Measurements from ENCODE around the gene ARHGEF4.

The ARHGEF4 gene

DNA sequence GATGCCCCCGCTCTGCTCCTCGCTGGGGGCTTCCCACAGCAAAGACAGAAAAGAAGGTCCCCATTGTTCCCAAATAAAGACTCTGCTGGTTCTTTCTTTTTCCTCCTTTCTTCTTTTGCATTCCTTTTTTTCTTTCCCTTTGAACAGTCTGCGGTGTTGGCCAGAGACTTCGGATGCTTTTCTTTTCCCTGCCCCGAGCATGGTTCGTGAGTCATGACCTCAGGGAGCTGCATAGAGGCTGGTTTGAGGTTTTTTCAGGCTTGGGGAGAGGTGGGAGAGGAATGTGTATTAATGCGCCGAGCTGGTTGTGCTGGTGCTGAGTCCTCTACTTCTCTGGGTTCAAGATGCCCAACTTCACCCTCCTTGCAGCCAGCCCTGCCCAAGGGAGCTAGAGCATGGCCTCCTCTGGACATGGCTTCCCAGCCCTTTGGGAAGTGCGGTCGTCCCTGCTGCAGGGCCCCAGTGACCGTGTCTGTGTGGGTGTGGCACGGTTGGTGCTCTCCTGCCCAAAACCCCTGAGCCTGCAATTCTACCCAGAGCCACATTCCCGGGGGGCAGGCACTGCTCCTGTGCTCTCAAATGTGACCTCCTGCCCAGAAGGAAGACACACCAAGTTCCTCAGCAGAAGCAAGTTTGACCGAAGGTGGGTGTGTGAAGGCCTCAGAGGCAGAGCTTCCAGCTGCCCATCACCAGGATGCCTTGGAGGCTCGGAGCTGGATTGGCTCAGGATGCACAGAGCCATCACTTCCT, 9.0 kb upstream of the ARHGEF4 start:
- peaks cover 0 to 6% (median 0%) of the 10 kb centered on the region in 11 experiments; a peak in 2 of 22 replicates for H3K27me3 ChIP-seq
- no peak overlapping the region for H3K4me3 ChIP-seq
- no peaks in the 10 kb centered on the region for H3K9me3 ChIP-seq (replicated peaks in 1 of 11)
- peaks cover 60 to 70% (median 67%) of the 10 kb centered on the region in 10 experiments for H3K4me1 ChIP-seq
- H4K20me1 ChIP-seq, result peaks cover 0 to 30% (median 0%) of the 10 kb centered on the region in 11 experiments; a peak in 5 of 22 replicates
- no peak for TF ChIP-seq Cebpa-rat (IDR thresholded peaks at IDR 0.05)
- peak overlapping the region in 2 of 11 experiments; percentile 11 to 34; a peak in 1 of 22 replicates for H3K27ac ChIP-seq
- H3K9ac ChIP-seq, result peak overlapping the region in 5 of 11 experiments; percentile 6 to 34 (median 25); a peak in 2 of 22 replicates
- H3K4me2 ChIP-seq, result peak overlapping the region; percentile 79 to 95 (median 90)
- H3K36me3 ChIP-seq, result no peaks in the 10 kb centered on the region

DNA sequence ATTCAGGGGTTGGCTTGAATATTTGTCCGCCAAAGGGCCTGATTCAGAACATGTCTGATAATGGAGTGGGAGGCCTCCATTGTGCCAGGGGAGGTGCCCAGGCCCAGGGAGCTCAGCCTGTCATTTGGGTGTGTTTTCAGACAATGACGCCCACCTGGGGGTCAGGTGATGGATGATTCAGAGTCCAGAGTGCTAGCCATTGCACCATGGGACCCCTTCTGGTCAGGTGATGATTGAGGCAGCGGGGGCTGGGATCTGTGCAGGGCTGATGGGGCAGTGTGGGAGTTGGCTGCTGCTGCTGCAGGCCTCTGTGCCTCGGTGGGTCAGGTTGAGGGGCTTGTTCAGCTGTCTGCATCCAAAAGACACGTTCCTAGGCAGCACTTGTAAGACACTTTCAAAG, 8.3 kb upstream of the ARHGEF4 start:
- no peaks in the 10 kb centered on the region for H3K36me3 ChIP-seq
- peaks cover 0 to 30% (median 0%) of the 10 kb centered on the region in 11 experiments; a peak in 5 of 22 replicates for H4K20me1 ChIP-seq
- no peak overlapping the region for H3K27ac ChIP-seq
- peak overlapping the region; percentile 79 to 95 (median 90); a peak in 21 of 22 replicates for H3K4me2 ChIP-seq
- no peaks in the 10 kb centered on the region for H3K9me3 ChIP-seq (replicated peaks in 1 of 11)
- TF ChIP-seq Cebpa-rat (IDR thresholded peaks at IDR 0.05), result no peak
- peaks cover 0 to 6% (median 0%) of the 10 kb centered on the region in 11 experiments; a peak in 1 of 22 replicates for H3K27me3 ChIP-seq
- peaks cover 54 to 70% (median 65%) of the 10 kb centered on the region in 10 experiments for H3K4me1 ChIP-seq
- no peak overlapping the region for H3K4me3 ChIP-seq
- H3K9ac ChIP-seq, result no peak overlapping the region

DNA sequence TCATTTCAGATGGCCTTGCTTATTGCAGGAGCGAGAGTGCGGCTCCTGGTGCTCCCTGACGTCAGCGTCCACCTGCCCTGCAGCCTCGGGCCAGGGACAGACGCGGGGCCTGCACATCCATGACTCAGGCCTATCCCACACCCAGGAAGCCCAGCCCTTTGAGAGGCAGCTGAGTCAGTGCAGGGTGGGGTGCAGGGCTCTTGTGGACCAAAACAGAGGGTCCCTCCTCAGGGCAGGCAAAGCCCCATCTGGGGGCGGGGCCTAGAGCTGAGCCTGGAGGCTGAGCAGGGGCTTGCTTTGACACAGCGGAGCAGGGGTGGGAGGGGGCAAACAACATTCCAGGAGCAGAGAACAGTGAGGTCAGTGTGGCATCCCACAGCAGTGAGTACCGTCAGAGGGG, 7.7 kb upstream of the ARHGEF4 start:
- Histone ChIP-seq H3K9ac (no peak overlapping the region), H3K4me2 (peak overlapping the region in 6 of 11 experiments; percentile 1 to 95 (median 86); a peak in 6 of 22 replicates), H3K9me3 (replicated peaks in 1 of 11) (no peaks in the 10 kb centered on the region), H3K27me3 (peaks cover 0 to 6% (median 0%) of the 10 kb centered on the region in 11 experiments; a peak in 2 of 22 replicates), H4K20me1 (peaks cover 0 to 28% (median 0%) of the 10 kb centered on the region in 11 experiments; a peak in 5 of 22 replicates), H3K36me3 (no peaks in the 10 kb centered on the region), H3K4me1 (peaks cover 48 to 70% (median 65%) of the 10 kb centered on the region in 10 experiments), H3K4me3 (no peak overlapping the region), H3K27ac (no peak overlapping the region)
- no peak for TF ChIP-seq Cebpa-rat (IDR thresholded peaks at IDR 0.05)

DNA sequence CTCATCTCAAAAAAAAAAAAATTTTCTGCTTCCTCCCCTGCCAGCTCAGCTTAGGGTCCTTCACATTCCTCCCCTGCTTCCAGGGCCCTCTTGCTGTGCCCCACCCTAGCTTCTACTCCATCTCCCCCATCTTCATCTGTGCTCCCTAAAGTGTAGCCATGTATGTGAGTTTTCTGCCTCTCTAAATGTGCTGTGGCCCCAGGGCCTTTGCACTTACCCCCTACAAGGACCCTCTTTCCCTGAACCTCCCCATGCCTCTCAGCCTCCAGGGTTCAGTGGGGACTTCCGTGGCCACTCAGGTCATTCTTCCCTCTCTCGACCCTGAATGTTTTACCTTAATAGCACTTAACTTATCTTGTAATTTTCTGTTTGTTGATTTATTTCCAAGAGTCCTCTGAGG, 6.2 kb upstream of the ARHGEF4 start:
- no peak overlapping the region for H3K9ac ChIP-seq
- no peak overlapping the region for H3K4me2 ChIP-seq
- H3K9me3 ChIP-seq (replicated peaks in 1 of 11), result no peaks in the 10 kb centered on the region
- peaks cover 0 to 16% (median 6%) of the 10 kb centered on the region in 11 experiments; a peak in 15 of 22 replicates for H3K27me3 ChIP-seq
- TF ChIP-seq Cebpa-rat (IDR thresholded peaks at IDR 0.05), result no peak
- H4K20me1 ChIP-seq, result peaks cover 0 to 20% (median 0%) of the 10 kb centered on the region in 11 experiments; a peak in 4 of 22 replicates
- H3K4me3 ChIP-seq, result no peak overlapping the region
- H3K36me3 ChIP-seq, result no peaks in the 10 kb centered on the region
- no peak overlapping the region for H3K27ac ChIP-seq
- peaks cover 48 to 71% (median 66%) of the 10 kb centered on the region in 10 experiments for H3K4me1 ChIP-seq

DNA sequence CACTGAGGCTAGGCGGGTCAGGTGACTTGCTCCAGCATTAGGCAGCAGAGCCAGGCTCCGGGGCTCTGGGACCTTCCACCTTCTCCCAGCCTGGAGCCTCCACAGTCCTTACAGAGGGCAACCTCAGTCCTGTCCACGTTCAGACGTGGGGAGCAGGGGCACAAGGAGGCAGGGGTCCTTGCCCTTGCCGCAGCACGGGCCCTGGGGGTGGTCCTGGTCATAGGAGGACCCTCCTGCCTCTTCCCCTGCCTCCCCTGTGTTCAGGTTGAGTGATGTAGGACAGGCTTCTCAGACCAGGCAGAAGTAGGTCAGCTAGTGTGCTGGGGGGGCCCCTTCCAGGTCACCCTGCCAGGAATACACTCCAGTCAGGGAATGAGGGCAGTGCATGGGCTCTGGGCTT, 5.4 kb upstream of the ARHGEF4 start:
- H3K4me1 ChIP-seq, result peaks cover 40 to 71% (median 66%) of the 10 kb centered on the region in 10 experiments
- H4K20me1 ChIP-seq, result peaks cover 0 to 27% (median 0%) of the 10 kb centered on the region in 11 experiments; a peak in 4 of 22 replicates
- H3K27me3 ChIP-seq, result peaks cover 8 to 24% (median 14%) of the 10 kb centered on the region in 11 experiments
- no peak for TF ChIP-seq Cebpa-rat (IDR thresholded peaks at IDR 0.05)
- H3K9ac ChIP-seq, result no peak overlapping the region
- H3K27ac ChIP-seq, result no peak overlapping the region
- 0 out of 22 replicates have a peak overlapping the region, but pooled peaks of 1 of the 11 experiments have one; percentile 2 for H3K4me2 ChIP-seq
- H3K9me3 ChIP-seq (replicated peaks in 1 of 11), result no peaks in the 10 kb centered on the region
- no peaks in the 10 kb centered on the region for H3K36me3 ChIP-seq
- H3K4me3 ChIP-seq, result no peak overlapping the region

DNA sequence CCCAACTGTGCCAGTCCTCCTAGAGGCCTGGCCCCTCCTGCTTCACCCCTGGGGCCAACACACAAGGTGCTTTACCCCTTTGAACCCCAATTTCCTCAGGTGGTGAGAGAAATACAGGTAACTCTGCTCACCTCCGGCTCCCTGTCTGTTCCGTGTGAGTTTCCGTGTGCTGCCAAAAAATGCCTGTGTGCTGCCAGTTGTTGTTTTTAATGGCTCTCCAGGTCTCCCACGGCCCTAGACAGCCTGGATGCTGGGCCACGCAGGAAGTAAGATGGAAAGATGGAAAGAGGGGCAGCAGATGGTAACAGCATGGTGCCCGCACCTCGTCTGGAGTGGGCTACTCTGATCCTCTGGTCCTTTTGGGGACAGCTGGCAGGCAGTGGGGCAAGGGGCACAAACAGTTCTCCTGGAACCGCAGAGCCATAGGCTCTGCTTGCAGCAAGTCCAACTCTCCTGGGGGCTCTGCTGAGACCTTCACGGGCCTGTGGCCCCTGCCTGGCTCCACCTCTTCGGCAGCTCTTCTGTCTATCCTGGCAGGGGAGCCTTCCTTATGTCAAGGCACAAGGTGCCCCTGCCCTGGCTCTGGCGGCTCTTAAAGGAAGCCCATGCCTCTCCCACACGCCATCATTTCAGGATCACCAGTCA, 4.3 kb upstream of the ARHGEF4 start:
- Histone ChIP-seq H3K9me3 (replicated peaks in 1 of 11) (no peaks in the 10 kb centered on the region), H3K27ac (no peak overlapping the region), H3K27me3 (peaks cover 18 to 35% (median 25%) of the 10 kb centered on the region in 11 experiments), H3K4me2 (peak overlapping the region in 6 of 11 experiments; percentile 2 to 98 (median 22); a peak in 5 of 22 replicates), H3K4me3 (no peak overlapping the region), H3K4me1 (peaks cover 36 to 71% (median 66%) of the 10 kb centered on the region in 10 experiments), H3K9ac (no peak overlapping the region), H3K36me3 (no peaks in the 10 kb centered on the region), H4K20me1 (peaks cover 0 to 30% (median 3%) of the 10 kb centered on the region in 11 experiments; a peak in 6 of 22 replicates)
- TF ChIP-seq Cebpa-rat (IDR thresholded peaks at IDR 0.05), result no peak

DNA sequence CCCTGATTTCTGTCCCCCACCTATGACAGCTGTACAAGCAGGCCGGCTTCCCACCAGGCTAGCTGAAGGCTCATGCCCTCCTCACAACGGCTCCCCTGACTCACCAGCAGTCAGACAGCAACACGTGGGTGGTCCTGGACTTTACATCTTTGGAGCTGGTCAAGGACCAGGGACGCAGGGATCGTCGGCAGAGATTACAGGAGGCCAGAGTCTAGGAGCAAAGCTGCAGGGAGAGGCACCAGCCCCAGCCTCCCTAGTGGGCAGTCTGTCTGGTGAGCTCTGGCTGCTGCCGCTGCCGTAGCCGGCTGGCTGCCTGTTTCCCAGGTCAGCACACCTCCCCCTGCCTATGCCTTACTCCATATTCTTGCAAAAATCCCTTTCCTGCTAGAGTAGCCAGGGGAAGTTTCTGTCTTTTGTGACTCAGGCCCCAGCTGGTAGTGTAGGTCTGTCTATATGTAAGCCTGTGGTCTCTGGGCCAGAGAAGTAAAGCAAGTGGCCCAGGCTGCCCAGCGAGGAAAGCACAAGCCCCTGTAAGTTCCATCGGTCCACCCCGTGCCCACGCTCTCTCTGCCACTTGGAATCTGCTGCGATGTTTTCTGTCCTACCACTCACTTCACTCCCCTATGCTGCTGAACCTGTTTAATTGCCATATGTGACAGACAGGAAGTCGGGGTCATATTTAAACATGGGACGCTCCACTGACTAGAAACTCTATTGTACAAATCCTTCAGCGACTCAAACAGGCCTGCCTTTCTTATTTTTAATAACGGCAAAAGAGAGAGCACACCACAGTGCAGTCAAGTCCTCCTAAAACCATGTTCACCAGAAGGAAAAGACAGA, 2.4 kb upstream of the ARHGEF4 start:
- no peak overlapping the region for H3K27ac ChIP-seq
- peak overlapping the region in 3 of 11 experiments; percentile 8 to 52 (median 28); a peak in 3 of 22 replicates for H3K9ac ChIP-seq
- H4K20me1 ChIP-seq, result peaks cover 0 to 24% (median 3%) of the 10 kb centered on the region in 11 experiments; a peak in 6 of 22 replicates
- H3K4me3 ChIP-seq, result no peak overlapping the region
- peaks cover 23 to 70% (median 63%) of the 10 kb centered on the region in 10 experiments for H3K4me1 ChIP-seq
- H3K9me3 ChIP-seq (replicated peaks in 1 of 11), result no peaks in the 10 kb centered on the region
- peak overlapping the region; percentile 38 to 99 (median 95) for H3K4me2 ChIP-seq
- peaks cover 37 to 54% (median 44%) of the 10 kb centered on the region in 11 experiments for H3K27me3 ChIP-seq
- TF ChIP-seq Cebpa-rat (IDR thresholded peaks at IDR 0.05), result no peak
- no peaks in the 10 kb centered on the region for H3K36me3 ChIP-seq
